ENCODE results near the gene RNF144B. TPM values are rescaled to one million over a fixed set of nuclear protein-coding genes. Genes with fewer than 3 reads are reported as not detected.

The RNF144B gene
- total RNA-seq, 1 donor from 2014 or later = 21.6 TPM

GRCh38 chr6:18446771-18447170 is 59.6 kb downstream of the RNF144B start:
- ATAC-seq = no peak

GRCh38 chr6:18447552-18447951 is 60.4 kb downstream of the RNF144B start:
- ATAC-seq = no peak

- no peak for ATAC-seq
Observed at GRCh38 chr6:18451756-18452155, 64.6 kb downstream of the RNF144B start.

GRCh38 chr6:18454446-18454845 is 67.3 kb downstream of the RNF144B start:
- ATAC-seq = no peak

- ATAC-seq = no peak
Observed at GRCh38 chr6:18457065-18457737, 70.1 kb downstream of the RNF144B start.

- ATAC-seq = peak; percentile 33
Observed at GRCh38 chr6:18458086-18458485, 70.9 kb downstream of the RNF144B start.

GRCh38 chr6:18463429-18463828 is 76.3 kb downstream of the RNF144B start:
- no peak for ATAC-seq

- no peak for ATAC-seq
Observed at GRCh38 chr6:18464176-18464575, 77.0 kb downstream of the RNF144B start.

GRCh38 chr6:18465410-18466154 is 78.4 kb downstream of the RNF144B start:
- ATAC-seq = no peak

- ATAC-seq = no peak
Observed at GRCh38 chr6:18467741-18468502, 80.8 kb downstream of the RNF144B start.

GRCh38 chr6:18468503-18468843 is 81.3 kb downstream of the RNF144B start:
- no peak for ATAC-seq

- ATAC-seq = no peak
Observed at GRCh38 chr6:18469536-18469935, 82.4 kb downstream of the RNF144B start.

- ATAC-seq = no peak
Observed at GRCh38 chr6:18471232-18471964, 84.2 kb downstream of the RNF144B start.

- no peak for ATAC-seq
Observed at GRCh38 chr6:18472941-18473340, 85.8 kb downstream of the RNF144B start.

- ATAC-seq = no peak
Observed at GRCh38 chr6:18473755-18474154, 86.6 kb downstream of the RNF144B start.

- ATAC-seq = peak; percentile 38
Observed at GRCh38 chr6:18477301-18477941, 90.3 kb downstream of the RNF144B start.

GRCh38 chr6:18478610-18479009 is 91.5 kb downstream of the RNF144B start:
- no peak for ATAC-seq

GRCh38 chr6:18481870-18482269 is 94.7 kb downstream of the RNF144B start:
- ATAC-seq = no peak

GRCh38 chr6:18485660-18486435 is 98.7 kb downstream of the RNF144B start:
- no peak for ATAC-seq

- peak; percentile 44 for ATAC-seq
Observed at GRCh38 chr6:18488004-18488403, 100.9 kb downstream of the RNF144B start.

- ATAC-seq = peak; percentile 89
Observed at GRCh38 chr6:18488526-18489270, 101.5 kb downstream of the RNF144B start.
